DND-41 (cell line): ENCODE data around the gene ZNF506.
"Not testable (repeated sequence)": the region's sequence is repeated elsewhere in the genome, so short reads cannot be mapped to it uniquely, and the experiment has no call there.

Source experiments
- ATAC-seq: fragments of 200-7000 bp; cut with Tn5 transposase; 3 replicates; pipeline ENCODE4 v1.9.1; 2021; ENCODE audit warnings: low read depth; ENCODE audit not compliant: insufficient read depth
- DNase-seq: peaks from one replicate; pipeline ENCODE4 v3.0.0-alpha.2; 2020
- H2AFZ ChIP-seq: 2 replicates; pipeline ENCODE4 v1.6.0; 2012; ENCODE audit warnings: low read depth, low read length
- H3K27ac ChIP-seq: 2 replicates; pipeline ENCODE4 v1.5.1; 2012; ENCODE audit warnings: low read length, inconsistent platforms
- H3K27me3 ChIP-seq: fragments of 200-600 bp; sonication (generic); 2 replicates; pipeline ENCODE4 v1.6.0; 2012; ENCODE audit warnings: low read length, mild to moderate bottlenecking, inconsistent platforms; ENCODE audit not compliant: insufficient read depth, poor library complexity
- H3K36me3 ChIP-seq: 2 replicates; pipeline ENCODE4 v1.5.1; 2012; ENCODE audit warnings: low read length, inconsistent platforms; ENCODE audit not compliant: insufficient read depth
- H3K4me1 ChIP-seq: 2 replicates; pipeline ENCODE4 v1.5.1; 2012; ENCODE audit warnings: mild to moderate bottlenecking, low read length; ENCODE audit not compliant: insufficient read depth
- H3K4me2 ChIP-seq: 2 replicates; pipeline ENCODE4 v1.6.0; 2012; ENCODE audit warnings: mild to moderate bottlenecking, moderate library complexity, low read length, inconsistent platforms; ENCODE audit not compliant: insufficient read depth
- H3K4me3 ChIP-seq, 2 experiments: fragments of 200-600 bp in 1 of 2; shearing (Covaris generic) in 1 of 2; 2 replicates each; pipeline ENCODE4 v1.5.1; 2012 to 2016; ENCODE audit warnings: inconsistent platforms in 2 of 2, low read length in 2 of 2, mild to moderate bottlenecking in 2 of 2, low read depth in 1 of 2, moderate library complexity in 1 of 2
- H3K79me2 ChIP-seq: 2 replicates; pipeline ENCODE4 v1.6.0; 2012; ENCODE audit warnings: low read length, inconsistent platforms; ENCODE audit not compliant: insufficient read depth
- H3K9ac ChIP-seq: 2 replicates; pipeline ENCODE4 v1.6.0; 2012; ENCODE audit warnings: low read depth, mild to moderate bottlenecking, inconsistent platforms, low read length, moderate library complexity
- H3K9me3 ChIP-seq: 2 replicates; pipeline ENCODE4 v1.5.1; 2012; ENCODE audit warnings: low read length, moderate library complexity, mild to moderate bottlenecking, inconsistent platforms; ENCODE audit not compliant: insufficient read depth, severe bottlenecking
- H4K20me1 ChIP-seq: 2 replicates; pipeline ENCODE4 v1.6.0; 2012; ENCODE audit warnings: low read length; ENCODE audit not compliant: insufficient read depth
- EZH2 ChIP-seq: IDR thresholded peaks from 3 replicates; pipeline ENCODE4 v1.6.1; 2012; ENCODE audit warnings: borderline replicate concordance, low read depth, mild to moderate bottlenecking, moderate library complexity, low read length, inconsistent platforms; ENCODE audit not compliant: severe bottlenecking
- TF ChIP-seq, protein P1 (sequence below): IDR thresholded peaks from 2 replicates; pipeline ENCODE4 v1.5.1; 2012; ENCODE audit warnings: borderline replicate concordance, low read length, moderate library complexity, mild to moderate bottlenecking; ENCODE audit not compliant: poor library complexity, severe bottlenecking; ENCODE audit errors: extremely low read depth

ZNF506 gene

GRCh38 chr19:19782783-19783182 lies 38.8 kb downstream of the ZNF506 start:
- H3K79me2 ChIP-seq: peaks cover 77% of the 10 kb centered on the region
- H3K4me3 ChIP-seq: no peak overlapping the region

DNA sequence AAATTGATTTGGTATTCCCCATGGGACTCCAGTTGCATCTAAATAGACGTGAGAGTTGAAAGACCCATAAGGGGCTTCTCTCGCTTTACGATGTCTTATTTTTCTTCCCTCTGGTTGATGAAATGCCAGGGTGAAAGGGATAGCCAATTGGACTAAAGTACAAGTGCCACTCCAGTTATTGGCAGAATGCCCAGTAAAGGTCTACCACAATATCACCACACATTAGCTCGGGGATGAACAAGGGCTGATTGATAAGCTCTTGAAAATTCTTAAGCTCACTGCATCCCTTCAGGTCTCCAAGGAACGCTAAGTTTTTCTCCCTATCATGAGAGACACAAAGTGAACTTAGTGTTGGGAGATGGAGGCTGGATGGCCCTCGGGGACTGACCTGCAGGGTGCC lies 39.8 kb downstream of the ZNF506 start:
- not testable (repeated sequence) for H3K27ac ChIP-seq, H3K9me3 ChIP-seq, H3K4me3 ChIP-seq, DNase-seq, H3K27me3 ChIP-seq, ATAC-seq, H3K4me2 ChIP-seq, H2AFZ ChIP-seq, H3K9ac ChIP-seq, H4K20me1 ChIP-seq
- Histone ChIP-seq H3K4me1 (peaks cover 20% of the 10 kb centered on the region), H3K79me2 (peaks cover 80% of the 10 kb centered on the region), H3K36me3 (peaks cover 32% of the 10 kb centered on the region)

More at GRCh38 chr19:19782783-19783182, 38.8 kb downstream of the ZNF506 start:
- Histone ChIP-seq H3K36me3 (peaks cover 39% of the 10 kb centered on the region), H3K9me3 (no peaks in the 10 kb centered on the region), H3K9ac (no peak overlapping the region), H2AFZ (no peak overlapping the region), H3K27me3 (no peaks in the 10 kb centered on the region), H3K4me1 (peaks cover 10% of the 10 kb centered on the region), H4K20me1 (0 out of 2 replicates have a peak, but pooled peaks cover 4% of the 10 kb centered on the region), H3K27ac (no peak overlapping the region), H3K4me2 (no peak overlapping the region)
- DNase-seq (no peak), ATAC-seq (no peak)
- TF ChIP-seq, protein P1, sequence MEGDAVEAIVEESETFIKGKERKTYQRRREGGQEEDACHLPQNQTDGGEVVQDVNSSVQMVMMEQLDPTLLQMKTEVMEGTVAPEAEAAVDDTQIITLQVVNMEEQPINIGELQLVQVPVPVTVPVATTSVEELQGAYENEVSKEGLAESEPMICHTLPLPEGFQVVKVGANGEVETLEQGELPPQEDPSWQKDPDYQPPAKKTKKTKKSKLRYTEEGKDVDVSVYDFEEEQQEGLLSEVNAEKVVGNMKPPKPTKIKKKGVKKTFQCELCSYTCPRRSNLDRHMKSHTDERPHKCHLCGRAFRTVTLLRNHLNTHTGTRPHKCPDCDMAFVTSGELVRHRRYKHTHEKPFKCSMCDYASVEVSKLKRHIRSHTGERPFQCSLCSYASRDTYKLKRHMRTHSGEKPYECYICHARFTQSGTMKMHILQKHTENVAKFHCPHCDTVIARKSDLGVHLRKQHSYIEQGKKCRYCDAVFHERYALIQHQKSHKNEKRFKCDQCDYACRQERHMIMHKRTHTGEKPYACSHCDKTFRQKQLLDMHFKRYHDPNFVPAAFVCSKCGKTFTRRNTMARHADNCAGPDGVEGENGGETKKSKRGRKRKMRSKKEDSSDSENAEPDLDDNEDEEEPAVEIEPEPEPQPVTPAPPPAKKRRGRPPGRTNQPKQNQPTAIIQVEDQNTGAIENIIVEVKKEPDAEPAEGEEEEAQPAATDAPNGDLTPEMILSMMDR: no peak
- no peak for TF ChIP-seq EZH2

DNA sequence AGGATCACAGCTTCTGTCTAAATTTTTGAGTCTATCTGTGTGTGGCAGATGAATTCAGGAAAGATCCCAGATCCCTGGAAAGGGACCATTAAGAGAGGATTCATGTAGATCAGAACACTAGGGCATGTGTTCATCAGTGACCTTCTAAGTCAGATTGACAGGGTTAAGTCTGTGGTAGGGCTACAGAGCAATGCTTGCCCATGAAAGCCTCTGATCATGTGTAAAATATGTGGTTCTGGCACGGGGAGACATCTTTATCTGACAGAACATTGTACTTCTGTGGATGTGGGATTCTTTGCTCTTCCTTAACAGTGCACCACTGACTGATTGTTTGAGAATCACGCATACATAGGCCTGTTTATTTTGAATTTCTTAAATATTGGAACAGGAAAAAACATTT lies 42.9 kb downstream of the ZNF506 start:
- peaks cover 11% of the 10 kb centered on the region for H3K36me3 ChIP-seq
- H3K4me3 ChIP-seq: no peak overlapping the region; a peak in 1 of 4 replicates
- no peak for TF ChIP-seq EZH2
- TF ChIP-seq, protein P1: no peak
- H4K20me1 ChIP-seq: no peaks in the 10 kb centered on the region
- peaks cover 42% of the 10 kb centered on the region for H3K4me1 ChIP-seq
- DNase-seq (no peak), ATAC-seq (no peak)
- peak overlapping the region; percentile 91; the same call in 1 of the 2 replicates for H3K4me2 ChIP-seq
- H3K27me3 ChIP-seq: no peaks in the 10 kb centered on the region
- H3K9me3 ChIP-seq: no peaks in the 10 kb centered on the region
- H3K27ac ChIP-seq: peak overlapping the region; percentile 20; the same call in 1 of the 2 replicates
- H2AFZ ChIP-seq: no peak overlapping the region
- H3K79me2 ChIP-seq: peaks cover 71% of the 10 kb centered on the region
- no peak overlapping the region for H3K9ac ChIP-seq

- Histone ChIP-seq H4K20me1 (no peaks in the 10 kb centered on the region), H3K4me3 (peak overlapping the region in 1 of 2 experiments; percentile 85; a peak in 3 of 4 replicates), H3K36me3 (peaks cover 11% of the 10 kb centered on the region), H3K27ac (peak overlapping the region; percentile 83; the same call in 1 of the 2 replicates), H2AFZ (no peak overlapping the region), H3K27me3 (no peaks in the 10 kb centered on the region), H3K9ac (peak overlapping the region; percentile 64), H3K9me3 (no peaks in the 10 kb centered on the region), H3K4me2 (peak overlapping the region; percentile 91), H3K4me1 (peaks cover 42% of the 10 kb centered on the region), H3K79me2 (peaks cover 67% of the 10 kb centered on the region)
- ATAC-seq (no peak), DNase-seq (no peak)
- TF ChIP-seq, protein P1: peak; percentile 35
- no peak for TF ChIP-seq EZH2
These were observed 43.9 kb downstream of the ZNF506 start for GRCh38 chr19:19777692-19778091.
